Fibroblast of skin of scalp (primary cell): ENCODE data around the gene CAPN15.
"Not testable (repeated sequence)": the region's sequence is repeated elsewhere in the genome, so short reads cannot be mapped to it uniquely, and the experiment has no call there.

ENCODE experiments used
- DNase-seq: peaks from one replicate; pipeline ENCODE4 v3.0.0-alpha.2; 2013

CAPN15 gene

DNA sequence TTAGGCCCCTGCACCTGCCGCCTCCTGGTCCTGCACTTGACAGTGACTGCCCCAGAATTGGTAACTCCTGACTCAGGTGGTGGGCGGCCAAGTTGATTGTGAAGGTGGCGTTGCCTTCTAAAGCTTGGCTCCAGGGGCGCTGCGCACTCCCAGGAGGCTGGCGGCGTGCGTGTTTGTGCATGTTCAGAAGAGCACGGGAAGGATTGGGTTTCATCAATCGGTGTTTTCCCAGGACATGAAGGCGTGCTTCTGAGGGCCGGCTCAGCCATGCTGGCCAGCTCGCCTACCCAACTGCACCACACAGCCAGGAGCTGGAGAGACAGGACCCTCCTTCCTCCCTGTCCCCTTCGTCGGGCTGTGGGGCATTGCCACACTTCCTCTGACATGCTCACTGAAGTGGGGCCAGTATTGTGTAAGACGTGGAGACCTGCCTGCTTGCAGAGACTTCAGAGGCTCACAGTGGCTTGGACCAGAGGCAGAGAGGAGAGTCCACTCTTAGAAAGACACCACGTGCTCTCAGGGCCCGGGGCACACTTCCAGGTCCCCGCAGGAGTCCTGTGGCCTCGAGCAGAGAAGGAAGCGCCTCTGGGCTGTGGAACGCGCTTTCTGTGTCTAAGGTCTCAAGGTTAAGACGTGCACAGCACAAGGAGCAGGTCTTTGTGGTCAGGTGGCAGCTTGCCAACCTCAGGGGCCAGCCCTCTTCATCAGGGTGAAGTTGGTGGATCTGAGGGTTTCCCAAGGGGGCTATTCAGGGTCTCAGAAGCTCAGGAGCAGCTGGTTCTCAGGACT is 65.2 kb downstream of the CAPN15 start:
- DNase-seq = no peak

DNA sequence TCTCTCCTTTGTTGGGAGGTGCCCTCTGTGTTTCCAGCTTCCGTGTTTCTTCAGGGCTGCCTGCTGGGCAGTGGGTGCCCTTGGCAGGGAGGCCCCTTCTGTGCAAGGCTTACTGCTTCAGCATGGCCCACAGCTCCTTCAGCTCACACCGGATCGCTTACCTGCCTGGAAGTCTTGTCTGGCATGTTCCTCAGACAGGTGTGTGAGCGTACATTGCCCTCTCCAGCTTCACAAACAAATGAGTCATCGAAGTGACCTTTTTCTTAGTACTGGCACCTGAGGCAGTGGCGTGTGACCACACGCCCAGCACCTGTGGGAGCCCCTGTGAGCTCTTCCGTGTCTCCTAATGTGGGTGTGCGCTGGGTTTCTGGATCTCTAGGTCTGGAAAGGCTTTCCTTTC is 65.9 kb downstream of the CAPN15 start:
- DNase-seq = no peak

DNA sequence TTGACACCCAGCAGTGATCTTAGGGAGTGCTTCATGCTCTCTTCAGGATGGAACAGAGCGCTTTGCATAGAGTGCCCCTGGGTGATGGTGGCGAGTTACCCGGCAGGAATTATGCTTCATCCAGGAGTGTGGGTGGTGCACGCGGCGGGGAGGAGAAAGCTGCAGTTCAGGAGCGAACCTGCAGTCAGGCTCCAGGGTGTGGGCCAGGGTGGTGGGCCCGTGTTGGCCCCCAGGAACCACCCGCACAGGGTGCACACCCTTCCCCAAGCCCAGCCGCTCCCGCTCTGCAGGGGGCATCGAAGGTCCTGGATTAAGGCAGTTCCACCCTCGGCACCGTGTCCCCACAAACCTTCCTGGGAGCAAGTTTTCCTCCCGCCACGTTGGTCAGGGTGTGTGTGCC is 66.3 kb downstream of the CAPN15 start:
- no peak for DNase-seq

GRCh38 chr16:595094-595528 is 67.6 kb downstream of the CAPN15 start:
- no peak for DNase-seq

DNA sequence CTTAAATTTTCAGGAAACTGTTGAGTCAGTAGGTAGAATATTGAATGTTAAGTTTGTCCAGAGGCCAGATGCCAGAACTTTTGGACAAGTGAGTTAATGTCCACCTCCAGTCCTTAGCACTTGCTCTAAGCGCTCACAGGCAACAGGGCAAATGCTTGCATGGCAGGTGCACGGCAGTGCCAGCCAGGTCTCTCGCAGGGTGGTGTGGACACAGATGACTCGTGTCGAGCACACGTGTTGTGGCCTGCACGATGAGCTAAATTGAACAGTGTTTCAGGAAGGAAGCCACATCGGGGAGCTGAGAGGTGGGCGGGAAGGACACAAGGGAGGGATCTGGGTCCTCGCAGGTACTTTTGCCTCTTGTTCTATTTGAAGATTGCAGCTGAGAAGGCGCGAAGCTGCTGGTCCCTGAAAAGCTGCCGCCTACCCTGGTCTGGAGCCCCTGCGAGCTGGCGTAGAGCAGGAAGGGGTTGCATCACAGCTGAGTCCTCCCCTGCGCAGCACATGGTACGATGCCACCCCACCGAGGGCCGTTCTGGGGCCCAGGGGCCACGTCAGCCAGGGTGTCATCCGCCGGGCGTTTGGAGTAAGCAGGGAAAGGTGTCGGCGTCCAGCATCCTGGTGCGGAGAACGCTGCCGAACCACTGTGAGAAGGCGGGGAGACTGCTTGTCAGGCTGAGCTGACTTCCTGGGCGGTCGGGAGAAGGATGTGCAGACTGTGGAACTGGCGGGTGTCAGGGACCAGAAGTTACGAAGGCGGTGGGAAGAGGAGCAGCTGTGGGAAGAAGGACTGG is 68.6 kb downstream of the CAPN15 start:
- no peak for DNase-seq

DNA sequence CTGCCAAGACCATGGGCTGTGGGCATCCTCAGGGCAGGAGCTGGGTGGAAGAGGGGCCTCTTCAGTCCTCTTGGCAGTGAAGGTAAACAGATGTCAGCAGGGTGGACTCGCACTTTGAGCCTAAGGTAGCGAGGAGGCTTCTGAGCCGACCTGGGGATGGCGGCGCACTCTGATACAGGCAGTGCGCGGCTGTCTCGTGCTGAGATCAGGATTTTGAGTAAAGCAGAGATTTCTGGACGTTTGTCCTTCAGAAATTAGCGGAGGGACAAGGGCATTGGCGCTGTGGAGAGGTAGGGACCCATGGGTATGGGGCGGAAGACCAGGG is 69.2 kb downstream of the CAPN15 start:
- no peak for DNase-seq

- not testable (repeated sequence) for DNase-seq
These were observed 70.1 kb downstream of the CAPN15 start for GRCh38 chr16:597655-598054.

DNA sequence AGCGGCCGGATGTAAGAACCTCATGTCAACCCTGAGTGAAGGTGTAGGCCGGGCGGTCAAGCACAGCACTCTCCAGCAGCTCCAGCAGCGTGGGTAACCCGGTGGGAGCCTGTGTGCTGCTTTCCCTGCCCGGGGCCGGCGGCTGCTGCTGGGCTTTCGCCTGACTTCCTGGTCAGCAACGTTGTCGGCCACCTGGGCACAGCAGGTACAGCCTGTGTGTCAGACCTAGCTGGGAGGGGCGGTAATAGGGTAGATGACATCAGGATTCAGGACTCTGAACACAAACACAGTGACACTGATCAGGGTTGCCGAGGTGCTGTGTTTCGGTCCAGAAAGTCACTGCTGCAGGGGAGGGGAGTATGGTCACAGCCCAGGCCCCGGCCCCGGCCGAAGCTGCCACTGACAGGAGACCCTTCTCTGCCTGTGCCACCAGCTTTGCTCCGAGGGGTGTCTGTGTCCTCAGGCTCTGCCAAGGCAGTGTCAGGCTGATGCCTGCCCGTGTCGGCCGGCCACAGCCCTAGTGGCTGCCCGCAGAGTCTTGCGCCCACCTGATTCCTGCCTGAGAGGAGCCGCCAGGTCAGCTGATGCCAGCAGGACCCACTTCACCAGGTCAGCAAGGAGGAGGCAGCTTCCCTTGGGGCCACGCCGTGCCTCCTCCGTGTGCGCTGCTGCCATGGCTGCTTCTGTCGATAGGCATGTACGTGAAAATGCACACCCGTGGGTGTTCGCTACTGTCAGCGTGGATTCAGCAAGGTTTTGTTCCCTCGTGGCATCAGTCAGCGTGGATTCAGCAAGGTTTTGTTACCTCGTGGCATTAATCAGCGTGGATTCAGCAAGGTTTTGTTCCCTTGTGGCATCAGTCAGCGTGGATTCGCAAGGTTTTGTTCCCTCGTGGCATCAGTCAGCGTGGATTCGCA is 71.6 kb downstream of the CAPN15 start:
- DNase-seq = no peak

DNA sequence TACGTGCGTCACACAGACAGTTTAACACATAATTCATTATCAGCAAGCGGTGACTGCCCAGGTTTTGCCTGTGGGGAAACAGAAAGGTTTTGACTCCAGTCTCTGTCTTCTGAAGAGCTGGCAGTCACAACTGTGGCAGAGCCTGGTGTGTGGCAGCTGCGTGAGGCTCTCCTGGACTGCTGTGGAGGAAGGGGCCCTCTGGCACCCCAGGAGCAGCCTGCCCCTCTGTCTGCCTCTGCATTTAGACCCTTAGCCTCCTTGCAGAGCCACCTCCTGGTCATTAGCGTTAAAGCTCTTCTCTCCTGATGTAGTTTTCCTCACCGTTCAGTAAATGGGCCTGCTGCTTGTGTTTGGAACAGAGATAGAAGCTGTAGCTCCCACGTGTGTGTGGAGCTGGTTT is 73.3 kb downstream of the CAPN15 start:
- DNase-seq = no peak

- no peak for DNase-seq
These were observed 76.4 kb downstream of the CAPN15 start for GRCh38 chr16:603933-604332.
